ENCODE data around the gene INTS7.

INTS7 gene

DNA sequence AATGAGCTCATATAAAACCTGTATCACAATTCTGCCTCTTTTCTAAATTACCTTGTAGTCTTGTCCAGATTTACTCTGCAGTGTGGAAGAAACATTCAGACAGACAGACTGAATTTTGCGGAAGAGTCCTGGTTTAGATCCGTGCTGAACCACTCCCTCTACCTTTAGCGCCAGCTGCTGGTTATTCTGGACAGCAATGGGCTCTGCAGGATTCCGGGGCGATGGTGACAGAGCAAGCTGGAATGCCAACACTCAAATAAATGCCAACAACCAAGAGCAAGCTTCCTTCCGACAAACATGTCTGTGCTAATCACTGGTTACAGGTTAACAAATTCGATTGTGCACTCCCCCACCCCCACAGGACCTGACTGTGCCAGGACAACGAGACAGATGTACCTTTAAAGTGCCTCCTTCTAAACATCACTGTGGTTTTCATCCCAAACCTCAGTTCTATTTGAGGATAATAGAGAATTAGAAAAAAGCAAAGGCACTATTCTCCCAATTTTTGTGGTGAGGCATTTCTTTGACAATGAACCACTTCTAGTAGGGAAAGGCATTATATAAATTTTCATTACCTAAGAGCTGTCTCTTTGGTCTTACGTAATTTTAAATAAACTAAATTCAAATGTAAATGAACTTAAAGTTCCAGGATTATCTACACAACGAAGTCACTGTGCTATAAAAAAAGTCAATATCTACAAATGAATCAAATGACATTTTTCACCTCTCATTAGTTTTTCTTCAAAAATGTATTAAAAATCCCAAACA lies 90.4 kb downstream of the INTS7 start:
- Histone ChIP-seq H3F3A (ENCODE audit: low read depth) (no peaks in the 10 kb centered on the region), H4K20me1 (ENCODE audit: insufficient read depth, low read length, poor library complexity, severe bottlenecking) (no peaks in the 10 kb centered on the region), H3K9ac (ENCODE audit: low read depth, low read length, poor library complexity, severe bottlenecking) (no peak overlapping the region), H3K4me2 (ENCODE audit: low read depth, low read length, poor library complexity, severe bottlenecking) (no peak overlapping the region), H3K27me3 (ENCODE audit: insufficient read depth, low read length, poor library complexity, severe bottlenecking) (no peaks in the 10 kb centered on the region), H3K4me1 (ENCODE audit: insufficient read depth, low read length, poor library complexity, severe bottlenecking) (no peaks in the 10 kb centered on the region), H3K79me2 (ENCODE audit: insufficient read depth, low read length) (no peaks in the 10 kb centered on the region), H3K4me3 (ENCODE audit: low read length, poor library complexity, severe bottlenecking) (no peak overlapping the region), H3K9me3 (ENCODE audit: insufficient read depth, low read depth, low read length) (no peaks in the 10 kb centered on the region), H3K36me3 (ENCODE audit: insufficient read depth, low read length) (peaks cover 22% of the 10 kb centered on the region; the same call in 1 of the 2 replicates), H3K9me2 (replicated peaks; ENCODE audit: low read depth, low read length) (no peaks in the 10 kb centered on the region), H2AFZ (ENCODE audit: low read length) (no peak overlapping the region)
- TF ChIP-seq, protein P1, sequence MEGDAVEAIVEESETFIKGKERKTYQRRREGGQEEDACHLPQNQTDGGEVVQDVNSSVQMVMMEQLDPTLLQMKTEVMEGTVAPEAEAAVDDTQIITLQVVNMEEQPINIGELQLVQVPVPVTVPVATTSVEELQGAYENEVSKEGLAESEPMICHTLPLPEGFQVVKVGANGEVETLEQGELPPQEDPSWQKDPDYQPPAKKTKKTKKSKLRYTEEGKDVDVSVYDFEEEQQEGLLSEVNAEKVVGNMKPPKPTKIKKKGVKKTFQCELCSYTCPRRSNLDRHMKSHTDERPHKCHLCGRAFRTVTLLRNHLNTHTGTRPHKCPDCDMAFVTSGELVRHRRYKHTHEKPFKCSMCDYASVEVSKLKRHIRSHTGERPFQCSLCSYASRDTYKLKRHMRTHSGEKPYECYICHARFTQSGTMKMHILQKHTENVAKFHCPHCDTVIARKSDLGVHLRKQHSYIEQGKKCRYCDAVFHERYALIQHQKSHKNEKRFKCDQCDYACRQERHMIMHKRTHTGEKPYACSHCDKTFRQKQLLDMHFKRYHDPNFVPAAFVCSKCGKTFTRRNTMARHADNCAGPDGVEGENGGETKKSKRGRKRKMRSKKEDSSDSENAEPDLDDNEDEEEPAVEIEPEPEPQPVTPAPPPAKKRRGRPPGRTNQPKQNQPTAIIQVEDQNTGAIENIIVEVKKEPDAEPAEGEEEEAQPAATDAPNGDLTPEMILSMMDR (conservative IDR thresholded peaks at IDR 0.05; ENCODE audit: low read length), result no peak
- no peak for TF ChIP-seq EZH2phosphoT487 (IDR thresholded peaks at IDR 0.05; ENCODE audit: borderline replicate concordance)

DNA sequence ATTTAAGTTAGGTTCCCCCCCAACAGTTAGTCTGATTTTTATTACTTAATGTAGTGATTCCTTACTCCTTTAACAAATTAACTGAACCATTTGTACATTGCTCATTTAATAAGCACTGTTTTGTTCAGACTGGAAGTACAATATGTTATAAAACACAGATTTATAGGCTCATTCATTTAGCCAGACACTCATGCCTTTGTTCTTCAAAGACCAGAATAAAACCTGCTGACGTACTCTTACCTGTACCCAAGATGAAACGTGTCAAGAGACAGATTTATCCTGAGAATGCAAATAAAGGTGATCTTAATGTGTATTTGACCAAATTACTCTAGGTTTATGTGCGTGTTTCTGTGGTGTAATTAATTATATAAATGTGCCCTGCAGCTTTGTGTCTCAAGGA lies 92.8 kb downstream of the INTS7 start:
- Histone ChIP-seq H3K9me2 (replicated peaks; ENCODE audit: low read depth, low read length) (no peaks in the 10 kb centered on the region), H3K9me3 (ENCODE audit: insufficient read depth, low read depth, low read length) (no peaks in the 10 kb centered on the region), H3K27me3 (ENCODE audit: insufficient read depth, low read length, poor library complexity, severe bottlenecking) (no peaks in the 10 kb centered on the region), H3F3A (ENCODE audit: low read depth) (no peaks in the 10 kb centered on the region), H3K4me1 (ENCODE audit: insufficient read depth, low read length, poor library complexity, severe bottlenecking) (no peaks in the 10 kb centered on the region), H3K36me3 (ENCODE audit: insufficient read depth, low read length) (peaks cover 19% of the 10 kb centered on the region; the same call in 1 of the 2 replicates), H4K20me1 (ENCODE audit: insufficient read depth, low read length, poor library complexity, severe bottlenecking) (no peaks in the 10 kb centered on the region), H2AFZ (ENCODE audit: low read length) (no peak overlapping the region), H3K4me3 (ENCODE audit: low read length, poor library complexity, severe bottlenecking) (no peak overlapping the region), H3K9ac (ENCODE audit: low read depth, low read length, poor library complexity, severe bottlenecking) (no peak overlapping the region), H3K79me2 (ENCODE audit: insufficient read depth, low read length) (no peaks in the 10 kb centered on the region), H3K4me2 (ENCODE audit: low read depth, low read length, poor library complexity, severe bottlenecking) (no peak overlapping the region)
- TF ChIP-seq, protein P1 (conservative IDR thresholded peaks at IDR 0.05; ENCODE audit: low read length), result no peak
- no peak for TF ChIP-seq EZH2phosphoT487 (IDR thresholded peaks at IDR 0.05; ENCODE audit: borderline replicate concordance)

DNA sequence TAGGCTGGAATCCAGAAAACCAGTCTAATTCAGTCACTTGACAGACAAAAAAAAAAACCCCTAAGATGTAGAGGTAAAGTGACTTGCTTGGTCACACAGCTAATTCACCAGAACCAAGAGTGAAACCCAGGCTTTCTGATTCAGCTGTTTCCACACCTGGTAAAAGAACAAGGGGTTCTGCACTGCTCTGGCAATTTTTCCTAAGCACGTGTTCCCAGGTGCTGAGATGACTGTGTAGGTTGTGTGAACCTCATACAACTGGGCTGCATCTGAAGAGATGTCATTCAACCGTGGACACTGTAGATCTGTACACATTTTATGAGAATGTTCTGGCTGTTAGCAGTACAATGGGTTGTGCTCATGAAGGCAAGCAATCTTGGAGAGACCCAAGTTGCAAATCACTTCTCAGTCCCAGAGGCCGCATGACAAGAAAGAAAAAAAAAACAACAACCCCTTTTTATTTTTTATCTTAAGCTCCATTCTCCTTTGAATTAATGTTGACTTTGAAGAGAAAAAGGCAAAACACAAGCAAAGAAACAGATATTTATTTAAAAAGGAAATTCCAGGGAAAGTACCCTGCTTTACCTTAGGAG lies 95.4 kb downstream of the INTS7 start:
- Histone ChIP-seq H3K4me1 (ENCODE audit: insufficient read depth, low read length, poor library complexity, severe bottlenecking) (no peaks in the 10 kb centered on the region), H3K9ac (ENCODE audit: low read depth, low read length, poor library complexity, severe bottlenecking) (no peak overlapping the region), H4K20me1 (ENCODE audit: insufficient read depth, low read length, poor library complexity, severe bottlenecking) (no peaks in the 10 kb centered on the region), H2AFZ (ENCODE audit: low read length) (no peak overlapping the region), H3K36me3 (ENCODE audit: insufficient read depth, low read length) (peaks cover 13% of the 10 kb centered on the region; the same call in 1 of the 2 replicates), H3K9me3 (ENCODE audit: insufficient read depth, low read depth, low read length) (no peaks in the 10 kb centered on the region), H3K4me2 (ENCODE audit: low read depth, low read length, poor library complexity, severe bottlenecking) (no peak overlapping the region), H3K4me3 (ENCODE audit: low read length, poor library complexity, severe bottlenecking) (no peak overlapping the region), H3K79me2 (ENCODE audit: insufficient read depth, low read length) (no peaks in the 10 kb centered on the region), H3K27me3 (ENCODE audit: insufficient read depth, low read length, poor library complexity, severe bottlenecking) (no peaks in the 10 kb centered on the region), H3F3A (ENCODE audit: low read depth) (no peaks in the 10 kb centered on the region), H3K9me2 (replicated peaks; ENCODE audit: low read depth, low read length) (no peaks in the 10 kb centered on the region)
- no peak for TF ChIP-seq EZH2phosphoT487 (IDR thresholded peaks at IDR 0.05; ENCODE audit: borderline replicate concordance)
- TF ChIP-seq, protein P1 (conservative IDR thresholded peaks at IDR 0.05; ENCODE audit: low read length), result no peak
